GM12865 (cell line): ENCODE measurements around the gene MED13L.

Experiments used
- DNase-seq: peaks from one replicate; pipeline ENCODE4 v3.0.0; 2010; ENCODE audit warnings: low read depth
- H3K4me3 ChIP-seq: 2 replicates; pipeline ENCODE4 v1.5.1; 2011; ENCODE audit warnings: mild to moderate bottlenecking, low read depth, low read length, control low read depth
- CTCF ChIP-seq: IDR thresholded peaks from 2 replicates; pipeline ENCODE4 v1.5.1; 2011; ENCODE audit warnings: low read length, control low read depth, low read depth, inconsistent platforms; ENCODE audit not compliant: insufficient read depth; ENCODE audit errors: missing control alignments

Gene MED13L

GRCh38 chr12:115972241-115972640, 305.3 kb downstream of the MED13L start:
- no peak for TF ChIP-seq CTCF
- H3K4me3 ChIP-seq = no peak overlapping the region
- no peak for DNase-seq

- H3K4me3 ChIP-seq = no peak overlapping the region
- no peak for DNase-seq
- no peak for TF ChIP-seq CTCF
These were observed 309.3 kb downstream of the MED13L start for GRCh38 chr12:115968211-115968610.

- no peak for DNase-seq
These were observed 311.1 kb downstream of the MED13L start for GRCh38 chr12:115966376-115966775.

GRCh38 chr12:115964626-115965025, 312.9 kb downstream of the MED13L start:
- no peak overlapping the region for H3K4me3 ChIP-seq
- TF ChIP-seq CTCF = no peak
- DNase-seq = no peak

More at GRCh38 chr12:115966376-115966775, 311.1 kb downstream of the MED13L start:
- no peak overlapping the region for H3K4me3 ChIP-seq
- TF ChIP-seq CTCF = no peak

GRCh38 chr12:115964214-115964613, 313.3 kb downstream of the MED13L start:
- TF ChIP-seq CTCF = no peak
- no peak overlapping the region for H3K4me3 ChIP-seq
- DNase-seq = no peak

- DNase-seq = no peak
- no peak for TF ChIP-seq CTCF
- H3K4me3 ChIP-seq = no peak overlapping the region
These were observed 315.3 kb downstream of the MED13L start for GRCh38 chr12:115962216-115962615.
